Endothelial cell of umbilical vein (primary cell): ENCODE measurements around the gene FXYD6. TPM values are rescaled to one million over a fixed set of nuclear protein-coding genes. Genes with fewer than 3 reads are reported as not detected.

Source experiments
- BruUV-seq: library from RNA; stranded (reverse); fragments of 400-500 nt; replicated peaks from 2 replicates; lab custom pipeline; 2021; lab: Mats Ljungman, UMichigan
- CTCF ChIA-PET: fragments of 300-600, 350-600 bp; sonication (Branson Sonifier 250); formaldehyde crosslinking; loops from one replicate; lab custom pipeline; 2021; ENCODE audit warnings: antibody characterized with exemption, inconsistent platforms; lab: Charles Lee
- POLR2A ChIA-PET: fragments of 300-600, 350-600 bp; sonication (Branson Sonifier 250); formaldehyde crosslinking; loops from one replicate; lab custom pipeline; 2021; ENCODE audit warnings: antibody characterized with exemption, inconsistent platforms; lab: Charles Lee
- DNase-seq: peaks from one replicate; pipeline ENCODE4 v3.0.0-alpha.2; 2011; ENCODE audit warnings: low read depth, low spot score
- FAIRE-seq: peaks from 2 replicates; lab custom pipeline; 2011; peaks lifted over from hg19 to GRCh38; lab: Jason Lieb, UNC
- H2AFZ ChIP-seq: 2 replicates; pipeline ENCODE4 v1.6.0; 2012; ENCODE audit warnings: low read depth, low read length, control low read depth, inconsistent platforms
- H3K27ac ChIP-seq: 2 replicates; pipeline ENCODE4 v1.5.1; 2011; ENCODE audit warnings: low read depth, mild to moderate bottlenecking, control low read depth, low read length, moderate library complexity; ENCODE audit not compliant: insufficient read depth
- H3K27me3 ChIP-seq, 2 experiments: 2 replicates each; pipeline versions ENCODE4 v1.6.0 to v1.6.1; 2011; ENCODE audit warnings: low read length in 2 of 2, mixed read lengths in 1 of 2; ENCODE audit not compliant: control insufficient read depth in 2 of 2, insufficient read depth in 2 of 2
- H3K36me3 ChIP-seq, 2 experiments: 2 replicates in 1 of 2; 3 replicates in 1 of 2; pipeline ENCODE4 v1.5.1; 2011; ENCODE audit warnings: low read length in 2 of 2, mild to moderate bottlenecking in 1 of 2, moderate library complexity in 1 of 2; ENCODE audit not compliant: control insufficient read depth in 2 of 2, insufficient read depth in 2 of 2; ENCODE audit errors: extremely low read depth in 1 of 2
- H3K4me1 ChIP-seq: 3 replicates; pipeline ENCODE4 v1.5.1; 2011; ENCODE audit warnings: mild to moderate bottlenecking, low read length; ENCODE audit not compliant: control insufficient read depth, insufficient read depth; ENCODE audit errors: extremely low read depth
- H3K4me2 ChIP-seq: 2 replicates; pipeline ENCODE4 v1.6.1; 2011; ENCODE audit warnings: low read length, control low read depth, mixed read lengths; ENCODE audit not compliant: insufficient read depth
- H3K4me3 ChIP-seq, 3 experiments: fragments of 200-600 bp in 1 of 3; sonication (generic), shearing (Covaris generic) in 1 of 3; replicated peaks in 1 of 3; 2 replicates each; pipeline ENCODE4 v1.5.1; 2011 to 2016; ENCODE audit warnings: control low read depth in 3 of 3, low read length in 3 of 3, mild to moderate bottlenecking in 2 of 3, inconsistent platforms in 1 of 3, low read depth in 1 of 3, moderate library complexity in 1 of 3; ENCODE audit not compliant: insufficient read depth in 1 of 3
- H3K79me2 ChIP-seq: 2 replicates; pipeline ENCODE4 v1.6.0; 2012; ENCODE audit warnings: low read length, inconsistent platforms; ENCODE audit not compliant: control insufficient read depth, insufficient read depth
- H3K9ac ChIP-seq: replicated peaks from 2 replicates; pipeline ENCODE3; 2011; ENCODE audit warnings: low read length, control low read depth; ENCODE audit not compliant: insufficient read depth; ENCODE audit errors: extremely low read depth
- H3K9me1 ChIP-seq: replicated peaks from 3 replicates; pipeline ENCODE4 v1.6.0; 2011; ENCODE audit warnings: mild to moderate bottlenecking, low read length; ENCODE audit not compliant: control insufficient read depth, insufficient read depth; ENCODE audit errors: extremely low read depth
- H3K9me3 ChIP-seq: replicated peaks from 2 replicates; pipeline ENCODE4 v1.5.1; 2012; ENCODE audit warnings: low read length, inconsistent platforms; ENCODE audit not compliant: control insufficient read depth, insufficient read depth
- H4K20me1 ChIP-seq: replicated peaks from 2 replicates; pipeline ENCODE3; 2011; ENCODE audit warnings: mild to moderate bottlenecking, low read length; ENCODE audit not compliant: control insufficient read depth, insufficient read depth; ENCODE audit errors: extremely low read depth
- EZH2 ChIP-seq: IDR thresholded peaks from 2 replicates; pipeline ENCODE4 v1.6.1; 2012; ENCODE audit warnings: borderline replicate concordance, low read depth, mild to moderate bottlenecking, moderate library complexity, low read length, inconsistent platforms; ENCODE audit not compliant: severe bottlenecking
- FOS ChIP-seq: IDR thresholded peaks from 2 replicates; pipeline ENCODE4 v1.6.1; 2011; ENCODE audit warnings: mild to moderate bottlenecking, low read length, moderate library complexity, borderline replicate concordance; ENCODE audit not compliant: insufficient read depth
- GATA2 ChIP-seq: IDR thresholded peaks from 2 replicates; pipeline ENCODE4 v1.7.0; 2011; ENCODE audit warnings: low read depth, mild to moderate bottlenecking, moderate library complexity, mixed read lengths, low read length; ENCODE audit not compliant: insufficient read length, insufficient read depth
- JUN ChIP-seq: IDR thresholded peaks from 2 replicates; pipeline ENCODE4 v1.6.1; 2011; ENCODE audit warnings: borderline replicate concordance, low read depth; ENCODE audit not compliant: insufficient read length, insufficient read depth
- MYC ChIP-seq: IDR thresholded peaks from one replicate; pipeline ENCODE4 v1.6.1; 2011; ENCODE audit warnings: mild to moderate bottlenecking, low read depth, low read length
- POLR2A ChIP-seq: IDR thresholded peaks from 2 replicates; pipeline ENCODE4 v1.6.1; 2012; ENCODE audit warnings: low read depth, mild to moderate bottlenecking, control low read depth, low read length
- POLR2AphosphoS5 ChIP-seq: IDR thresholded peaks from 2 replicates; pipeline ENCODE4 v1.6.1; 2012; ENCODE audit warnings: low read depth, mild to moderate bottlenecking, control low read depth, low read length, moderate library complexity; ENCODE audit not compliant: insufficient read depth
- dilution Hi-C: fragments of 300-500 bp; cut with MboI; formaldehyde crosslinking; loops from one replicate; pipeline ENCODE4 v1.15.0; 2019; ENCODE audit warnings: low sequenced_read_pairs; ENCODE audit not compliant: extremely low pct_ligation_motif_present
- intact Hi-C: fragments of 100-400 bp; cut with micrococcal nuclease; formaldehyde crosslinking; loops from one replicate; pipeline ENCODE4 v1.10.0; 2022
- polyA plus RNA-seq, 4 experiments: library from polyadenylated mRNA; depleted of rRNA in 3 of 4; stranded (reverse) in 3 of 4; unstranded in 1 of 4; fragments of >200 nt; gene quantifications; 2 replicates each; pipeline versions ENCODE4 v1.2.1 to v1.2.3, GENCODE V29; 2011 to 2012; ENCODE audit warnings: missing spikeins in 1 of 4
- total RNA-seq: library from RNA; stranded (reverse); gene quantifications from 2 replicates; pipeline ENCODE4 v1.2.3, GENCODE V29; 2021
- TF ChIP-seq, protein P1 (sequence below): IDR thresholded peaks from 2 replicates; pipeline ENCODE4 v1.6.1; 2011; ENCODE audit not compliant: insufficient read depth, insufficient read length
- TF ChIP-seq, protein P2 (sequence below), 2 donors: IDR thresholded peaks; 1 replicate in 1 of 2; 2 replicates in 1 of 2; pipeline ENCODE4 v1.5.1; 2011; ENCODE audit warnings: low read length in 2 of 2, mild to moderate bottlenecking in 2 of 2, moderate library complexity in 2 of 2, control low read depth in 1 of 2, inconsistent platforms in 1 of 2, low read depth in 1 of 2; ENCODE audit not compliant: insufficient read depth in 1 of 2; ENCODE audit errors: extremely low read depth in 1 of 2

The FXYD6 gene
- total and polyA plus RNA-seq, 2 donors (not counting 3 experiments of a cell fraction or from before 2014, with no cell fraction given) = 1.4 to 8.7 TPM

DNA sequence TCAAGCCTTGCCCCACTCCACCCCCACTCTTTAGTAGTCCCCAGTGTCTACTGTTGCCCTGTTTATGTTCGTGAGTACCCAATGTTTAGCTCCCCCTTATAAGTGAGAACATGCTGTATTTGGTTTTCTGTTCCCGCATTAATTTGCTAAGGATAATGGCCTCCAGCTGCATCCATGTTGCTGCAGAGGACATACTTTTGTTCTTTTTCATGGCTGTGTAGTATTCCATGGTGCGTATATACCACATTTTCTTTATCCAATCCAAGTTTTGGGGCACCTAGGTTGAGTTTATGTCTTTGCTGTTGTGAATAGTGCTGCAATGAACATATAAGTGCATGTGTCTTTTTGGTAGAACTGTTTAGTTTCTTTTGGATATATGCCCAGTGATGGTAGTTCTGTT is 16.2 kb upstream of the FXYD6 start:
- dilution Hi-C loops (no loop called here), intact Hi-C loops (no loop called here)
- H3K4me3 ChIP-seq = no peak overlapping the region
- no peak overlapping the region for H2AFZ ChIP-seq
- CTCF ChIA-PET = interaction anchor here (1.4 to 3.9 kb wide), 3 partner anchors 12 to 85 kb away, joined by 4 to 16 read pairs (median 4); no protein-coding TSS in a partner anchor
- H4K20me1 ChIP-seq = no peaks in the 10 kb centered on the region
- no peaks in the 10 kb centered on the region for H3K36me3 ChIP-seq
- POLR2A ChIA-PET = no interaction called here
- peaks cover 6 to 15% of the 10 kb centered on the region in 2 experiments for H3K27me3 ChIP-seq
- H3K27ac ChIP-seq = no peak overlapping the region
- H3K9me3 ChIP-seq = no peaks in the 10 kb centered on the region
- no peak overlapping the region for H3K4me2 ChIP-seq
- DNase-seq (no peak), FAIRE-seq (no peak)
- no peak overlapping the region for H3K9ac ChIP-seq
- no peaks in the 10 kb centered on the region for H3K9me1 ChIP-seq
- H3K4me1 ChIP-seq = no peaks in the 10 kb centered on the region
- no TSS peak for BruUV-seq
- TF ChIP-seq POLR2A (no peak), JUN (no peak), EZH2 (no peak), GATA2 (no peak), MYC (no peak), FOS (no peak), POLR2AphosphoS5 (no peak)
- TF ChIP-seq, protein P1, sequence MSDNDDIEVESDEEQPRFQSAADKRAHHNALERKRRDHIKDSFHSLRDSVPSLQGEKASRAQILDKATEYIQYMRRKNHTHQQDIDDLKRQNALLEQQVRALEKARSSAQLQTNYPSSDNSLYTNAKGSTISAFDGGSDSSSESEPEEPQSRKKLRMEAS = no peak
- TF ChIP-seq, protein P2, sequence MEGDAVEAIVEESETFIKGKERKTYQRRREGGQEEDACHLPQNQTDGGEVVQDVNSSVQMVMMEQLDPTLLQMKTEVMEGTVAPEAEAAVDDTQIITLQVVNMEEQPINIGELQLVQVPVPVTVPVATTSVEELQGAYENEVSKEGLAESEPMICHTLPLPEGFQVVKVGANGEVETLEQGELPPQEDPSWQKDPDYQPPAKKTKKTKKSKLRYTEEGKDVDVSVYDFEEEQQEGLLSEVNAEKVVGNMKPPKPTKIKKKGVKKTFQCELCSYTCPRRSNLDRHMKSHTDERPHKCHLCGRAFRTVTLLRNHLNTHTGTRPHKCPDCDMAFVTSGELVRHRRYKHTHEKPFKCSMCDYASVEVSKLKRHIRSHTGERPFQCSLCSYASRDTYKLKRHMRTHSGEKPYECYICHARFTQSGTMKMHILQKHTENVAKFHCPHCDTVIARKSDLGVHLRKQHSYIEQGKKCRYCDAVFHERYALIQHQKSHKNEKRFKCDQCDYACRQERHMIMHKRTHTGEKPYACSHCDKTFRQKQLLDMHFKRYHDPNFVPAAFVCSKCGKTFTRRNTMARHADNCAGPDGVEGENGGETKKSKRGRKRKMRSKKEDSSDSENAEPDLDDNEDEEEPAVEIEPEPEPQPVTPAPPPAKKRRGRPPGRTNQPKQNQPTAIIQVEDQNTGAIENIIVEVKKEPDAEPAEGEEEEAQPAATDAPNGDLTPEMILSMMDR (IDR thresholded peaks at IDR 0.05; ENCODE audit: extremely low read depth in 1 of 2, insufficient read depth in 1 of 2, low read depth in 1 of 2, low read length in 2 of 2) = no peak
- H3K79me2 ChIP-seq = no peaks in the 10 kb centered on the region
